H1 (cell line): ENCODE data around the gene NPPA. TPM values are rescaled to one million over a fixed set of nuclear protein-coding genes. Genes with fewer than 3 reads are reported as not detected.

Experiments
- CBX5 ChIP-seq: fragments of 300-800, 300-1000 bp; sonication (generic); IDR thresholded peaks from 2 replicates; pipeline ENCODE4 v1.7.1; 2016; ENCODE audit warnings: antibody characterized with exemption, low read length, low read depth
- CHD7 ChIP-seq: fragments of 300-600 bp; sonication (generic); IDR thresholded peaks from 2 replicates; pipeline ENCODE4 v1.7.1; 2012; ENCODE audit warnings: low read length, moderate library complexity, mild to moderate bottlenecking, inconsistent platforms; ENCODE audit not compliant: insufficient replicate concordance
- E2F6 ChIP-seq: IDR thresholded peaks from 2 replicates; pipeline ENCODE4 v1.6.1; 2012; ENCODE audit warnings: inconsistent platforms
- FOSL1 ChIP-seq: IDR thresholded peaks from 2 replicates; pipeline ENCODE4 v1.6.1; 2011; ENCODE audit warnings: mild to moderate bottlenecking, low read depth, low read length, moderate library complexity; ENCODE audit not compliant: insufficient read depth
- GABPA ChIP-seq: IDR thresholded peaks from 2 replicates; pipeline ENCODE4 v1.6.1; 2011; ENCODE audit warnings: mild to moderate bottlenecking, low read length, moderate library complexity, borderline replicate concordance; ENCODE audit not compliant: insufficient read depth
- KDM5A ChIP-seq: fragments of 200-600 bp; IDR thresholded peaks from 2 replicates; pipeline ENCODE4 v1.7.1; 2012; ENCODE audit warnings: mild to moderate bottlenecking, low read length, inconsistent platforms, mixed read lengths
- NANOG ChIP-seq: IDR thresholded peaks from 2 replicates; pipeline ENCODE4 v1.6.1; 2011; ENCODE audit warnings: low read length, low read depth, mild to moderate bottlenecking, inconsistent platforms; ENCODE audit not compliant: insufficient read depth, poor library complexity, severe bottlenecking
- PHF8 ChIP-seq: fragments of 200-600 bp; sonication (generic); conservative IDR thresholded peaks from 2 replicates; pipeline ENCODE4 v1.7.1; 2012; ENCODE audit warnings: low read depth, mild to moderate bottlenecking, inconsistent platforms, low read length, moderate library complexity
- POLR2AphosphoS5 ChIP-seq: IDR thresholded peaks from 2 replicates; pipeline ENCODE4 v1.6.1; 2011; ENCODE audit warnings: low read depth, low read length
- RNF2 ChIP-seq: fragments of 200-900, 300-1000 bp; sonication (generic); IDR thresholded peaks from 2 replicates; pipeline ENCODE4 v1.7.1; 2016; ENCODE audit warnings: borderline replicate concordance, low read depth, mild to moderate bottlenecking, antibody characterized with exemption, low read length; ENCODE audit not compliant: poor library complexity, severe bottlenecking; ENCODE audit errors: missing control alignments
- SP1 ChIP-seq: IDR thresholded peaks from 2 replicates; pipeline ENCODE4 v1.6.1; 2011; ENCODE audit warnings: low read depth, low read length
- polyA plus RNA-seq, 7 experiments: library from polyadenylated mRNA; depleted of rRNA in 3 of 7; stranded (reverse) in 5 of 7; unstranded in 2 of 7; fragments of >200 nt in 5 of 7; fragments of 200-250 nt in 2 of 7; gene quantifications; 1 replicate in 5 of 7; 2 replicates in 1 of 7; 4 replicates in 1 of 7; pipeline versions ENCODE4 v1.2.1 to v1.2.3, GENCODE V29; 2011 to 2013; ENCODE audit warnings: missing spikeins in 2 of 7, mixed read lengths in 2 of 7
- total RNA-seq: library from RNA; stranded (reverse); fragmentation: NEBNext Ultra II Directional; extraction: Animal tissue kit (Norgen Biotek cat#: 25700); gene quantifications from 2 replicates; pipeline ENCODE4 v1.2.1, GENCODE V29; 2021

NPPA gene
- total and polyA plus RNA-seq, 2 of the 8 experiments (the other 6 are each of a cell fraction or from before 2014, with no cell fraction given) = not detected

- no peak for TF ChIP-seq CHD7
- TF ChIP-seq KDM5A = no peak
- TF ChIP-seq SP1 = no peak
- no peak for TF ChIP-seq E2F6
- no peak for TF ChIP-seq RNF2
- TF ChIP-seq NANOG = no peak
- TF ChIP-seq GABPA = no peak
- TF ChIP-seq PHF8 = no peak
- TF ChIP-seq CBX5 = no peak
- TF ChIP-seq FOSL1 = no peak
- TF ChIP-seq POLR2AphosphoS5 = no peak
Measured at GRCh38 chr1:11822091-11822490, 25.5 kb downstream of the NPPA start (continued).
